Heart right ventricle (tissue), 16 donors: ENCODE data around the gene MAPRE3. TPM values are rescaled to one million over a fixed set of nuclear protein-coding genes. Genes with fewer than 3 reads are reported as not detected.

Source experiments
- ATAC-seq, 8 donors: fragments of 200-7000 bp; cut with Tn5 transposase; one replicate each; pipeline ENCODE4 v1.9.1; 2020; ENCODE audit warnings: mild to moderate bottlenecking in 8 of 8, moderate library complexity in 8 of 8, moderate number of reproducible peaks in 1 of 8
- DNase-seq, 2 donors: peaks; one replicate each; pipeline ENCODE4 v3.0.0-alpha.2; 2020
- H3K27ac ChIP-seq, 10 donors: fragments of 200-600 bp; sonication (generic) in 2 of 10; one replicate each; pipeline versions ENCODE4 v1.5.0 to v1.8.0; 2020 to 2022; ENCODE audit warnings: mild to moderate bottlenecking in 3 of 10
- H3K27me3 ChIP-seq, 7 donors: fragments of 200-600 bp; one replicate each; pipeline ENCODE4 v1.8.0; 2021 to 2022; ENCODE audit warnings: mild to moderate bottlenecking in 2 of 7
- H3K36me3 ChIP-seq, 9 donors: fragments of 200-600 bp; sonication (generic) in 1 of 9; one replicate each; pipeline versions ENCODE4 v1.5.0 to v1.8.0; 2020 to 2022; ENCODE audit warnings: mild to moderate bottlenecking in 2 of 9
- H3K4me1 ChIP-seq, 9 donors: fragments of 200-600 bp; sonication (generic) in 1 of 9; one replicate each; pipeline versions ENCODE4 v1.5.0 to v1.8.0; 2020 to 2022; ENCODE audit warnings: mild to moderate bottlenecking in 4 of 9
- H3K4me3 ChIP-seq, 10 donors: fragments of 200-600 bp; sonication (generic) in 2 of 10; one replicate each; pipeline versions ENCODE4 v1.5.0 to v1.8.0; 2020 to 2022; ENCODE audit warnings: mild to moderate bottlenecking in 7 of 10, moderate library complexity in 2 of 10
- H3K9me3 ChIP-seq, 11 donors: fragments of 200-600 bp in 10 of 11; sonication (generic) in 2 of 11; one replicate each; pipeline versions ENCODE4 v1.5.0 to v1.8.0; 2013 to 2022; ENCODE audit warnings: mild to moderate bottlenecking in 2 of 11, control low read depth in 1 of 11, moderate library complexity in 1 of 11
- WGBS, 2 donors: extraction: QIAGEN DNeasy Blood & Tissue Kit; methylation state at CpG; one replicate each; pipeline ENCODE4 v1.1.7; 2013; ENCODE audit warnings: inconsistent platforms in 1 of 2; 5-methylcytosine and 5-hydroxymethylcytosine counted together
- intact Hi-C, 10 donors: fragments of 100-400 bp; cut with DNase I; formaldehyde crosslinking; loops; one replicate each; pipeline versions ENCODE4 v1.11.1 to v1.14.2; 2022
- polyA plus RNA-seq, 2 donors: library from polyadenylated mRNA; stranded (reverse); fragments of 200-250 nt; gene quantifications; one replicate each; pipeline ENCODE4 v1.2.3, GENCODE V29; 2013
- total RNA-seq, 10 donors: library from RNA; stranded (reverse); fragmentation: NEBNext Ultra II Directional in 3 of 10; extraction: Animal tissue kit (Norgen Biotek cat#: 25700) in 3 of 10; gene quantifications; one replicate each; pipeline versions ENCODE4 v1.2.1 to v1.2.4, GENCODE V29; 2021 to 2023
- TF ChIP-seq, protein P1 (sequence below), 9 donors: fragments of 200-600 bp; sonication (generic) in 2 of 9; IDR thresholded peaks; one replicate each; pipeline versions ENCODE4 v1.5.0 to v1.8.0; 2021 to 2022; ENCODE audit warnings: antibody characterized with exemption in 9 of 9, mild to moderate bottlenecking in 5 of 9, moderate library complexity in 1 of 9
- donor health status: Arrhythmogenic right ventricular cardiomyopathy.
- donor health status: ischemic (EF 13 %, LVEDD 7.1; RV severe dilation, severe dysfunction).
- donor health status: healthy with polysubstance abuse.
- donor health status: DM: no; HTN: yes; CAD: no.
- donor health status: DM: no; HTN: no; CAD: no.
- donor health status: ischemic (EF 25% LVEDD 6.9; RV normal size, moderate dysfunction).
- donor health status: ischemic (EF 25% LVEDD 5.7; RV mildly dilated, moderate dysfunction).
- donor health status: healthy.
- donor health status: DM: yes; HTN: yes; CAD: no.
- donor health status: Ischemic cardiomyopathy.
- donor health status: ischemic (EF 35%, LVEDD 5.7; RV mildly dilated, moderate dysfunction).
- donor health status: nonischemic (EF 11% LVEDD 7.7; RV severe dilation, severe dysfunction).
- donor health status: DM: yes; HTN: yes; CAD: no.
- donor health status: PGD.
- donor health status: ischemic (EF 29% LVEDD 5.4; RV normal size, mild dysfunction).
- donor health status: nonischemic (EF 23%, LVEDD 6.1; RV moderate dilation, normal function).

MAPRE3 gene
- total and polyA plus RNA-seq, 12 donors = 23.0 to 68.8 (median 47.2) TPM

GRCh38 chr2:26924731-26925099, 45.7 kb upstream of the MAPRE3 start:
- Histone ChIP-seq H3K27ac (no peak overlapping the region), H3K27me3 (peaks cover 0 to 37% (median 20%) of the 10 kb centered on the region in 7 donors), H3K4me3 (no peak overlapping the region), H3K4me1 (peaks cover 0 to 5% (median 0%) of the 10 kb centered on the region in 9 donors), H3K9me3 (no peaks in the 10 kb centered on the region), H3K36me3 (no peaks in the 10 kb centered on the region)
- TF ChIP-seq, protein P1, sequence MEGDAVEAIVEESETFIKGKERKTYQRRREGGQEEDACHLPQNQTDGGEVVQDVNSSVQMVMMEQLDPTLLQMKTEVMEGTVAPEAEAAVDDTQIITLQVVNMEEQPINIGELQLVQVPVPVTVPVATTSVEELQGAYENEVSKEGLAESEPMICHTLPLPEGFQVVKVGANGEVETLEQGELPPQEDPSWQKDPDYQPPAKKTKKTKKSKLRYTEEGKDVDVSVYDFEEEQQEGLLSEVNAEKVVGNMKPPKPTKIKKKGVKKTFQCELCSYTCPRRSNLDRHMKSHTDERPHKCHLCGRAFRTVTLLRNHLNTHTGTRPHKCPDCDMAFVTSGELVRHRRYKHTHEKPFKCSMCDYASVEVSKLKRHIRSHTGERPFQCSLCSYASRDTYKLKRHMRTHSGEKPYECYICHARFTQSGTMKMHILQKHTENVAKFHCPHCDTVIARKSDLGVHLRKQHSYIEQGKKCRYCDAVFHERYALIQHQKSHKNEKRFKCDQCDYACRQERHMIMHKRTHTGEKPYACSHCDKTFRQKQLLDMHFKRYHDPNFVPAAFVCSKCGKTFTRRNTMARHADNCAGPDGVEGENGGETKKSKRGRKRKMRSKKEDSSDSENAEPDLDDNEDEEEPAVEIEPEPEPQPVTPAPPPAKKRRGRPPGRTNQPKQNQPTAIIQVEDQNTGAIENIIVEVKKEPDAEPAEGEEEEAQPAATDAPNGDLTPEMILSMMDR (IDR thresholded peaks at IDR 0.05) = no peak
- ATAC-seq (no peak), DNase-seq (no peak)
- 92 to 94% methylated on average over 14 of the region's 14 CpGs for WGBS, 2 donors
- intact Hi-C loops = loop anchor here in 8 of 10 donors (5.0 kb wide), 2 partner anchors 72 to 77 kb away; partner anchors contain the start of gene DPYSL5 (in 7 of the 8)

DNA sequence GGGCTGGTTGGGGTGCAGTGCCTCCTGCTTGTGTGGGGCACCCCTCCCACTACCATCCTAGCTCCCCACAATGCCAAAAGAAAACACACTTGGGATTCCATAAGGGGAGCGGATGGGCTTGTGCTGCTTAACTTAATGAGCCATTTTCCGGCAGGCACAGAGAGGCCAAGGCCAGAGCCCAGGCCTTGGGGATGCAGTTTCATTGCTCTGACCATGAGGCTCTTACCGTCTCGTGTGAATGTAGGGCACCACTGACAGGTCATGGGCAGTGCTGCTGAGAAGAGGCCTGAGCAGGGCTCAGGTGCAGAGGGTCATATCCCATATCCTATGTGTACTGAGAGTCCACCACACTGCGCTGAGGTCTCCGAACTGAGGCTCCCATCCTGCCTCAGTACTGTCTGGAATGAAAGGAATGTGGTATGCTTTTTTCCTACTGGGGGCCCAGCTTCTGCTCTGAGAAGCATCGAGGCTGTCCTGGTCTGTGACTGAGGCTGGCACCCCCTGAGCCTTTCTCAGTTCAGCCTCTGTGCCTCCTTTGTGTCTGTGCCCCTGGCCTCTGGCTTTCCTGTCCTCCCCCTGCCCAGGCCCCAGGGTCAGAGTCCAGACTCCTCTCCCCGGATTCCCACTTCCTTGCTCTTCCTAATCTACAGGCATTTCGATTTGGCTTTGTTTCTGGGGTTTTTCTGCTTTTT, 45.2 kb upstream of the MAPRE3 start:
- TF ChIP-seq, protein P1 (IDR thresholded peaks at IDR 0.05) = no peak
- Histone ChIP-seq H3K36me3 (no peaks in the 10 kb centered on the region), H3K4me1 (peaks cover 0 to 5% (median 0%) of the 10 kb centered on the region in 9 donors), H3K27me3 (peaks cover 0 to 42% (median 20%) of the 10 kb centered on the region in 7 donors), H3K4me3 (no peak overlapping the region), H3K27ac (no peak overlapping the region), H3K9me3 (no peaks in the 10 kb centered on the region)
- 60% methylated on average over 9 of the region's 9 CpGs for WGBS, 2 donors
- DNase-seq (no peak), ATAC-seq (no peak)
- intact Hi-C loops = loop anchor here in 1 of 10 donors (5.0 kb wide), 1 partner anchor 78 kb away; the partner anchor contains the start of gene DPYSL5

GRCh38 chr2:26927221-26927620, 43.2 kb upstream of the MAPRE3 start:
- DNase-seq (no peak), ATAC-seq (no peak)
- Histone ChIP-seq H3K4me1 (peaks cover 0 to 5% (median 0%) of the 10 kb centered on the region in 9 donors), H3K27me3 (peaks cover 0 to 39% (median 16%) of the 10 kb centered on the region in 7 donors), H3K27ac (no peak overlapping the region), H3K4me3 (no peak overlapping the region), H3K36me3 (no peaks in the 10 kb centered on the region), H3K9me3 (no peaks in the 10 kb centered on the region)
- intact Hi-C loops = loop anchor here in 1 of 10 donors (5.0 kb wide), 1 partner anchor 80 kb away; the partner anchor contains the start of gene DPYSL5
- WGBS, 2 donors = 92 to 94% methylated on average over 9 of the region's 9 CpGs
- TF ChIP-seq, protein P1 (IDR thresholded peaks at IDR 0.05) = no peak

- peak in 1 of 8 donors; percentile 83 for ATAC-seq
- WGBS, 2 donors = 68 to 73% methylated on average over 11 of the region's 11 CpGs
- Histone ChIP-seq H3K27ac (no peak overlapping the region), H3K4me1 (no peaks in the 10 kb centered on the region), H3K9me3 (no peaks in the 10 kb centered on the region), H3K4me3 (no peak overlapping the region), H3K27me3 (peaks cover 0 to 43% (median 16%) of the 10 kb centered on the region in 7 donors), H3K36me3 (no peaks in the 10 kb centered on the region)
- TF ChIP-seq, protein P1 (IDR thresholded peaks at IDR 0.05) = no peak
- intact Hi-C loops = no loop called here
- DNase-seq = no peak
Measured at GRCh38 chr2:26932974-26933373, 37.5 kb upstream of the MAPRE3 start.
